ENCODE measurements around the gene SYT1. TPM values are rescaled to one million over a fixed set of nuclear protein-coding genes. Genes with fewer than 3 reads are reported as not detected.

Gene SYT1
- total RNA-seq, 1 experiment from 2014 or later, result 15.8 TPM

GRCh38 chr12:79454338-79454843 is 589.8 kb downstream of the SYT1 start:
- H4K91ac ChIP-seq (ENCODE audit: insufficient read length, low read depth, low read length), result no peak overlapping the region
- no peak overlapping the region for H2AK5ac ChIP-seq (ENCODE audit: insufficient read length, low read length)
- no peaks in the 10 kb centered on the region for H3K79me2 ChIP-seq (ENCODE audit: insufficient read depth, low read length)
- H2BK12ac ChIP-seq (ENCODE audit: insufficient read length, low read depth, low read length), result no peak overlapping the region
- no peak overlapping the region for H4K8ac ChIP-seq (replicated peaks; ENCODE audit: insufficient read length, low read depth, low read length)
- no peak overlapping the region for H3K4me2 ChIP-seq (ENCODE audit: insufficient read depth, insufficient read length, low read length)
- no peak overlapping the region for H3K4ac ChIP-seq (ENCODE audit: low read depth, low read length)
- Mint-ChIP-seq H3K4me1 (peaks cover 15 to 22% of the 10 kb centered on the region in 2 experiments), H3K36me3 (ENCODE audit: insufficient read depth in 1 of 3, low read depth in 3 of 3) (no peaks in the 10 kb centered on the region; a peak in 1 of 7 replicates), H3K27me3 (ENCODE audit: low read depth) (no peaks in the 10 kb centered on the region), H3K4me3 (no peak overlapping the region), H3K9me3 (no peaks in the 10 kb centered on the region), H3K27ac (peak overlapping the region in 1 of 3 experiments; percentile 7; a peak in 1 of 7 replicates)
- H3K9me3 ChIP-seq (ENCODE audit: control insufficient read depth, low read depth, low read length), result no peaks in the 10 kb centered on the region
- no CpG with 5 or more reads among the region's 3 CpGs for WGBS (ENCODE audit: extremely low coverage, insufficient read length, low lambda C conversion rate)
- no peaks in the 10 kb centered on the region for H3K23me2 ChIP-seq (ENCODE audit: insufficient read length, low read depth, low read length, poor library complexity, severe bottlenecking)
- no peak for TF ChIP-seq CTCF (conservative IDR thresholded peaks at IDR 0.05)
- H3K79me1 ChIP-seq (ENCODE audit: insufficient read depth, low read depth, low read length, poor library complexity, severe bottlenecking), result no peaks in the 10 kb centered on the region
- H3K18ac ChIP-seq (ENCODE audit: insufficient read length, low read depth, low read length), result no peak overlapping the region
- no peak overlapping the region for H2AFZ ChIP-seq (ENCODE audit: low read length)
- peaks cover 13% of the 10 kb centered on the region for H3K4me1 ChIP-seq (ENCODE audit: insufficient read depth, low read length)
- H3K23ac ChIP-seq (ENCODE audit: insufficient read length, low read depth, low read length), result no peak overlapping the region
- H4K5ac ChIP-seq (ENCODE audit: insufficient read length, low read depth, low read length), result no peak overlapping the region
- H4K20me1 ChIP-seq (ENCODE audit: control insufficient read depth, insufficient read depth, insufficient read length), result no peaks in the 10 kb centered on the region
- H2BK5ac ChIP-seq (ENCODE audit: insufficient read length, low read length), result no peak overlapping the region
- no peak for DNase-seq
- H3K27ac ChIP-seq (ENCODE audit: insufficient read length, low read depth, low read length), result no peak overlapping the region
- no peaks in the 10 kb centered on the region for H3K27me3 ChIP-seq (ENCODE audit: insufficient read depth, low read length)
- no peak overlapping the region for H2BK15ac ChIP-seq (ENCODE audit: low read depth, low read length)
- H3K9ac ChIP-seq (ENCODE audit: extremely low read depth, insufficient read length, low read length), result no peak overlapping the region
- H3K56ac ChIP-seq (ENCODE audit: insufficient read length, low read depth, low read length), result no peak overlapping the region
- H3T11ph ChIP-seq (ENCODE audit: low read length), result no peak overlapping the region
- H3K14ac ChIP-seq (ENCODE audit: insufficient read depth, low read length), result no peak overlapping the region
- no peak overlapping the region for H2BK20ac ChIP-seq (ENCODE audit: low read depth, low read length, poor library complexity, severe bottlenecking)
- no peak overlapping the region for H2BK120ac ChIP-seq (ENCODE audit: low read depth, low read length, poor library complexity, severe bottlenecking)

All from H9 (cell line).